ENCODE data around the gene RAI1.
"Not testable (repeated sequence)": the region's sequence is repeated elsewhere in the genome, so short reads cannot be mapped to it uniquely, and the experiment has no call there.

Gene RAI1, protein sequence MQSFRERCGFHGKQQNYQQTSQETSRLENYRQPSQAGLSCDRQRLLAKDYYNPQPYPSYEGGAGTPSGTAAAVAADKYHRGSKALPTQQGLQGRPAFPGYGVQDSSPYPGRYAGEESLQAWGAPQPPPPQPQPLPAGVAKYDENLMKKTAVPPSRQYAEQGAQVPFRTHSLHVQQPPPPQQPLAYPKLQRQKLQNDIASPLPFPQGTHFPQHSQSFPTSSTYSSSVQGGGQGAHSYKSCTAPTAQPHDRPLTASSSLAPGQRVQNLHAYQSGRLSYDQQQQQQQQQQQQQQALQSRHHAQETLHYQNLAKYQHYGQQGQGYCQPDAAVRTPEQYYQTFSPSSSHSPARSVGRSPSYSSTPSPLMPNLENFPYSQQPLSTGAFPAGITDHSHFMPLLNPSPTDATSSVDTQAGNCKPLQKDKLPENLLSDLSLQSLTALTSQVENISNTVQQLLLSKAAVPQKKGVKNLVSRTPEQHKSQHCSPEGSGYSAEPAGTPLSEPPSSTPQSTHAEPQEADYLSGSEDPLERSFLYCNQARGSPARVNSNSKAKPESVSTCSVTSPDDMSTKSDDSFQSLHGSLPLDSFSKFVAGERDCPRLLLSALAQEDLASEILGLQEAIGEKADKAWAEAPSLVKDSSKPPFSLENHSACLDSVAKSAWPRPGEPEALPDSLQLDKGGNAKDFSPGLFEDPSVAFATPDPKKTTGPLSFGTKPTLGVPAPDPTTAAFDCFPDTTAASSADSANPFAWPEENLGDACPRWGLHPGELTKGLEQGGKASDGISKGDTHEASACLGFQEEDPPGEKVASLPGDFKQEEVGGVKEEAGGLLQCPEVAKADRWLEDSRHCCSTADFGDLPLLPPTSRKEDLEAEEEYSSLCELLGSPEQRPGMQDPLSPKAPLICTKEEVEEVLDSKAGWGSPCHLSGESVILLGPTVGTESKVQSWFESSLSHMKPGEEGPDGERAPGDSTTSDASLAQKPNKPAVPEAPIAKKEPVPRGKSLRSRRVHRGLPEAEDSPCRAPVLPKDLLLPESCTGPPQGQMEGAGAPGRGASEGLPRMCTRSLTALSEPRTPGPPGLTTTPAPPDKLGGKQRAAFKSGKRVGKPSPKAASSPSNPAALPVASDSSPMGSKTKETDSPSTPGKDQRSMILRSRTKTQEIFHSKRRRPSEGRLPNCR (N-terminal part only)

GRCh38 chr17:17681187-17681743, at the start of gene RAI1:
TSS of gene RAI1 (plus strand) at chr17:17681458. CDS start at chr17:17792949, 111,491 bp downstream.
- DNase-seq (ENCODE audit: low read depth in 3 of 3): peak in 2 of 3 experiments; percentile 25 to 64

- not testable (repeated sequence) for DNase-seq (ENCODE audit: low read depth in 3 of 3)
Observed at GRCh38 chr17:17632690-17633089, 48.6 kb upstream of the RAI1 start.

- no peak for DNase-seq (ENCODE audit: low read depth in 3 of 3)
Observed at GRCh38 chr17:17633310-17633709, 47.9 kb upstream of the RAI1 start.

- DNase-seq (ENCODE audit: low read depth in 3 of 3): no peak
Observed at GRCh38 chr17:17635126-17635525, 46.1 kb upstream of the RAI1 start.

GRCh38 chr17:17635537-17636271, 45.6 kb upstream of the RAI1 start:
- not testable (repeated sequence) for DNase-seq (ENCODE audit: low read depth in 3 of 3)

DNA sequence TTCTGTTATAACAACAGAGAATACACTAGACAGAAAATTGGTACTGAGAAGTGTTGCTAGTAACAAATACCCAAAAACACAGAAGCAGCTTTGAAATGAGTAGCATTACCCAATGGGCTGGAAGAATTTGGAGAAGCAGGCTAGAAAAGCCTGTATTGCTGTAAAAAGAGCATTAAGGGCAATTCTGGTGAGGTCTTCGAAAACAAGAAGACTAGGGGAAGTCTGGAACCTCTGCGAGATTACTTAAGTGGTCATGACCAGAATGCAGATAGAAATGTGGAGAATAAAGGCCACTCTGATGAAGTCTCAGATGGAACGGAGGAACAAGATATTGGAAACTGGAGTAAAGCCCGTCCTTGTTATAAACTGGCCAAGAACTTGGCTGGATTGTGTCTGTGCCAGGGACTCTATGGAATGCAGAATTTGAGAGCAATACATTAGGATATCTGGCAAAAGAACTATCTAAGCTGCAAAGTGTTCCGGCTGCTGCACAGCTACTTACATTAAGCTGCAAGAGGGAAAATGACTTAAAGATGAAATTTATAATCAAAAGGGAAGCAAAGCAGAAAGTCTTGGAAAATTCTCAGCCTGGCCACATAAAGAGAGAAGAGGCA, 44.9 kb upstream of the RAI1 start:
- DNase-seq (ENCODE audit: low read depth in 3 of 3): no peak

DNA sequence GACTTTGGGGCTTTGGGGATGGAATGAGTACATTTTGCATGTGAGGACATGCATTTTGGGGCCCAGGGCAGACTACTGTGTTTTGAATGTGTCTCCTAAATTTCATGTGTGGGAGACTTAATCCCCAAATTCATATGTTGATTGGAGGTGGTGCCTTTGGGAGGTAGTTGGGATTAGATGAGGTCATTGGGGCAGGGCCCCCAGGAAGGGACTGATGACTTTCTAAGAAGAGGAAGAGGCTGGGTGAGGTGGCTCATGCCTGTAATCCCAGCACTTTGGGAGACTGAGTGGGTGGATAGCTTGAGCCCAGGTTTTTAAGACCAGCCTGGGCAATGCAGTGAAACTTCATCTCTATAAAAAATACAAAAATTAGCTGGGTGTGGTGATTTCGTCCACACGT, 42.8 kb upstream of the RAI1 start:
- no peak for DNase-seq (ENCODE audit: low read depth in 3 of 3)

DNA sequence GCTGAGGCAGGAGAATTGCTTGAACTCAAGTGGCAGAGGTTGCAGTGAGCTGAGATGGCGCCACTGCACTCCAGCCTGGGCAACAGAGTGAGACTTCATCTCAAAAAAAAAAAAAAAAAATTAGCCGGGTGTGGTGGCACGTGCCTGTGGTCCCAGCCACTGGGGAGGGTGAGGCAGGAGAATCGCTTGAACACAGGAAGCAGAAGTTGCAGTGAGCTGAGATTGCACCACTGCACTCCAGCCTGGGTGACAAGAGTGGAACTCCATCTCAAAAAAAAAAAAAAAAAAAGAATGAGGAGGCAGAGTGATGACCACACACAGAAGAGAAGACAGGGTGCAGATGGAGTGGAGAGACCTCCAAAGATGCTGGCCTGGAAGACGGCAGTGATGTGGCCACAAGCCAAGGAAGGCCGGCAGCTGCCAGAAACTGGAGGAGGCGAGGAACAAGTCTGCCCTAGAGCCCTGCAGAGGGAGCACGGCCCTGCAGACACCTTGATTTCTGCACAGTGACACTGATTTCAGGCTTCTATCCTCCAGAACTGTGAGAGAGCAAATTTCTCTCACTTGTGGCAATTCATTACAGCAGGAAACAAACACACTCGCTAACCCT, 41.5 kb upstream of the RAI1 start:
- not testable (repeated sequence) for DNase-seq (ENCODE audit: low read depth in 3 of 3)

- peak; percentile 60 to 76 (median 74) for DNase-seq (ENCODE audit: low read depth in 3 of 3)
Observed at GRCh38 chr17:17641621-17642409, 39.4 kb upstream of the RAI1 start.

GRCh38 chr17:17645148-17645547, 36.1 kb upstream of the RAI1 start:
- DNase-seq (ENCODE audit: low read depth in 3 of 3): not testable (repeated sequence)

DNA sequence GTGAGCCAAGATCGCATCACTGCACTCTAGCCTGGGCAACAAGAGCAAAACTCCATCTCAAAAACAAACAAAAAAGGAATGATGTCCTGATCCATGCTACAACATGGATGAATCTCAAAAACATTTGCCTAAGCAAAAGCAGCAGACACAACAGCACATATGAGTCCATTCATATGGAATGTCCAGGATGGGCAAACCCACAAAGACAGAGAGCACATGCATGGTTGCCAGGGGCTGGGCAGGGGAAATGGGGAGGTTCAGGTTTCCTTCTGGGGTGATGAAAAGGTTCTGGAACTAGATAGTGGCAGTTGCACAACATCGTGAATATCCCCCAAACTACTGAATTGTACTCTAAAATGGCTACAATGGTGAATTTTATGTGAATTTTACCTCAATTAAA, 35.3 kb upstream of the RAI1 start:
- no peak for DNase-seq (ENCODE audit: low read depth in 3 of 3)

DNA sequence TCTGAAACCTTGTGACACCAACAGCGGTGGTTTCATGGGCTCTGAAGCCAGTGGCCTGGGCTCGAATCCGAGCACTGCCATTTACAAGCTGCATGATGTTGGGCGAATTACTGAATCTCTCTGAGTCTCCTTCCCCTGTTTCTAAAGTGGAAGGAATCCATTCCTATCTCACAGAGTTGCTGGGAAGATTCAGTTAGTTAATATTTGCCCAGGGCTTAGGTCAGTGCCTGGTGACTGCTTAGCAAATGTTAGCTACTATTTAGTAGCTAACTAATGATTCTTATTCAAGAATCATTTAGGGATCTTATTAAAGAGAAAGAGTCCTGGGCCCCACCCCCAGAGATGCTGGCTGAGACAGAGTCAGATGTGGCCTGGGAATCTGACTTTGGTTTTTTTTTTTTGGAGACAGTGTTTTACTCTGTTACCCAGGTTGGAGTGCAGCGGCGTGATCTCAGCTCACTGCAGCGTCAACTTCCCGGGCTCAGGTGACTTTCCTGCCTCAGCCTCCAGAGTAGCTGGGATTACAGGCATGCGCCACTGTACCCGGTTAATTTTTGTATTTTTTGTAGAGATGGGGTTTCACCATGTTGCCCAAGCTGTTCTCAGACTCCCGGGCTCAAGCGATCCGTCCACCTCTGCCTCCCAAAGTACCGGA, 33.6 kb upstream of the RAI1 start:
- no peak for DNase-seq (ENCODE audit: low read depth in 3 of 3)

- DNase-seq (ENCODE audit: low read depth in 3 of 3): no peak
Observed at GRCh38 chr17:17648762-17649161, 32.5 kb upstream of the RAI1 start.

DNA sequence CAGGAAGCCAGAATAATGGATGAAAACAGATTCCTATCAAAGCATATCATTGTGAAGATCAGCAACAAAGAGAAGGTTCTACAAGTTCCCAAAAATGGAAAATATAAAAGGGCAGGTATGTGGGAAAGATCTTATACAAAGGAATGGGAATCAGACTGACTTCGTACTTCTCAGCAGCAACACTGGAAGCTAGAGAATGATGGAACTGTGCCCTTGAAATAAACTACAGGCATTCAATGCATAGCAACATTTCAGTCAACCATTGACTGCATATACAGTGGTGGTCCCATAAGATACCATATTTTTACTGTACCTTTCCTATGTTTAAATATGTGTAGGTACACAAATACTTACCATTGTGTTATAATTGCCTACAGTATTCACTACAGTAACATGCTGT, 30.3 kb upstream of the RAI1 start:
- no peak for DNase-seq (ENCODE audit: low read depth in 3 of 3)

DNA sequence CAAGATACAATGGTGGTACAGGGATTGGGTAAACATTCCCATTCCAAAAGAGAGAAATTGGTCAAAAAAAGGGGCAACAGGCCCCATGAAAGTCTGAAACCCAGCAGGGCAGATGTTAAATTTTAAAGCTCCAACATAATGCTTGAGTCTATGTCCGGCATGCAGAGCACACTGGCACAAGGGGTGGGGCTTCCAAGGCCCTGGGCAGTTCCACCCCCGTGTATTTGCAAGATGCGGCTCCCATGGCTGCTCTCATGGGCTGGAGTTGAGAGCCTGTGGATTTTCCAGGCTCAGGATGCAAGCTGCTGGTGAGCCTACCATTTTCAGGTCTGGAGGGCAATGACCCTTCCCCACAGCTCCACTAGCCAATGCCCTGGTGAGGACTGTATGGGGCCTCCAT, 27.9 kb upstream of the RAI1 start:
- DNase-seq (ENCODE audit: low read depth in 3 of 3): no peak

- DNase-seq (ENCODE audit: low read depth in 3 of 3): no peak
Observed at GRCh38 chr17:17659340-17659739, 21.9 kb upstream of the RAI1 start.

DNA sequence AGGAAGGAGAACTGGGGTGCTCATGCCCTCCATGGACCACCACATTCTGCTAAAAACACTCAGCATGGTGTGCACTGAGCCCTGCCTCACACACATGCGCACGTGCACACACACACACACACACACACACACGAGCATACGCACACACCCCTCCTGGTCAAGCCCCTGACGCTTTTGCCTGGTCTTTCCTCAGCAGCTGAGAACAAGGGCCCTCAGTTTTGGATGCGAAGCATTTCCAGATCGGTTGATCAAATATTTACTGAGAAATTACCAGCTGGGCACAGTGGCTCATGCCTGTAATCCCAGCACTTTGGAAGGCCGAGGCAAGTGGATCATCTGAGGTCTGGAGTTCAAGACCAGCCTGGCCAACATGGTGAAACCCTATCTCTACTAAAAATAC, 20.1 kb upstream of the RAI1 start:
- no peak for DNase-seq (ENCODE audit: low read depth in 3 of 3)

- DNase-seq (ENCODE audit: low read depth in 3 of 3): no peak
Observed at GRCh38 chr17:17661834-17662385, 19.3 kb upstream of the RAI1 start.

All from stimulated activated CD4-positive, alpha-beta T cell treated with anti-CD3 and anti-CD28 coated beads, TNF-alpha, amount 100 ng/mL, for 24 hours (primary cell).